OCI-LY7 (cell line): ENCODE data around the gene PRSS33.

ENCODE experiments used
- EZH2phosphoT487 ChIP-seq: fragments of 200-600 bp; sonication (generic); IDR thresholded peaks from 2 replicates; pipeline ENCODE4 v1.6.1; 2018; ENCODE audit warnings: low read depth, borderline replicate concordance, mild to moderate bottlenecking, mixed run types, antibody characterized with exemption, low read length, moderate library complexity, mixed read lengths
- TF ChIP-seq, protein P1 (sequence below): fragments of 200-600 bp; sonication (generic); conservative IDR thresholded peaks from 2 replicates; pipeline ENCODE4 v1.5.1; 2014; ENCODE audit warnings: mild to moderate bottlenecking, antibody characterized with exemption, low read length, moderate library complexity, mixed read lengths

GRCh38 chr16:2792940-2793339, 5.6 kb upstream of the PRSS33 start:
- TF ChIP-seq, protein P1, sequence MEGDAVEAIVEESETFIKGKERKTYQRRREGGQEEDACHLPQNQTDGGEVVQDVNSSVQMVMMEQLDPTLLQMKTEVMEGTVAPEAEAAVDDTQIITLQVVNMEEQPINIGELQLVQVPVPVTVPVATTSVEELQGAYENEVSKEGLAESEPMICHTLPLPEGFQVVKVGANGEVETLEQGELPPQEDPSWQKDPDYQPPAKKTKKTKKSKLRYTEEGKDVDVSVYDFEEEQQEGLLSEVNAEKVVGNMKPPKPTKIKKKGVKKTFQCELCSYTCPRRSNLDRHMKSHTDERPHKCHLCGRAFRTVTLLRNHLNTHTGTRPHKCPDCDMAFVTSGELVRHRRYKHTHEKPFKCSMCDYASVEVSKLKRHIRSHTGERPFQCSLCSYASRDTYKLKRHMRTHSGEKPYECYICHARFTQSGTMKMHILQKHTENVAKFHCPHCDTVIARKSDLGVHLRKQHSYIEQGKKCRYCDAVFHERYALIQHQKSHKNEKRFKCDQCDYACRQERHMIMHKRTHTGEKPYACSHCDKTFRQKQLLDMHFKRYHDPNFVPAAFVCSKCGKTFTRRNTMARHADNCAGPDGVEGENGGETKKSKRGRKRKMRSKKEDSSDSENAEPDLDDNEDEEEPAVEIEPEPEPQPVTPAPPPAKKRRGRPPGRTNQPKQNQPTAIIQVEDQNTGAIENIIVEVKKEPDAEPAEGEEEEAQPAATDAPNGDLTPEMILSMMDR: no peak
- no peak for TF ChIP-seq EZH2phosphoT487
